ENCODE results near the gene QSOX2.
"Not testable (repeated sequence)": the region's sequence is repeated elsewhere in the genome, so short reads cannot be mapped to it uniquely, and the experiment has no call there.

Gene QSOX2

GRCh38 chr9:136281421-136282271 lies 36.0 kb upstream of the QSOX2 start:
- DNase-seq, result no peak

- no peak for DNase-seq
Measured at GRCh38 chr9:136280535-136281315, 35.1 kb upstream of the QSOX2 start.

GRCh38 chr9:136279471-136279870 lies 33.9 kb upstream of the QSOX2 start:
- no peak for DNase-seq

GRCh38 chr9:136278894-136279293 lies 33.3 kb upstream of the QSOX2 start:
- DNase-seq, result no peak

GRCh38 chr9:136278221-136278620 lies 32.6 kb upstream of the QSOX2 start:
- DNase-seq, result no peak

GRCh38 chr9:136277746-136278145 lies 32.1 kb upstream of the QSOX2 start:
- DNase-seq, result no peak

GRCh38 chr9:136276716-136277115 lies 31.1 kb upstream of the QSOX2 start:
- DNase-seq, result no peak

GRCh38 chr9:136275655-136276429 lies 30.2 kb upstream of the QSOX2 start:
- no peak for DNase-seq

GRCh38 chr9:136274786-136275654 lies 29.4 kb upstream of the QSOX2 start:
- no peak for DNase-seq

GRCh38 chr9:136273921-136274785 lies 28.5 kb upstream of the QSOX2 start:
- DNase-seq, result no peak

GRCh38 chr9:136273244-136273865 lies 27.7 kb upstream of the QSOX2 start:
- no peak for DNase-seq

GRCh38 chr9:136270173-136270705 lies 24.6 kb upstream of the QSOX2 start:
- no peak for DNase-seq

- DNase-seq, result no peak
Measured at GRCh38 chr9:136268735-136269134, 23.1 kb upstream of the QSOX2 start.

GRCh38 chr9:136268318-136268717 lies 22.7 kb upstream of the QSOX2 start:
- no peak for DNase-seq

- peak; percentile 89 for DNase-seq
Measured at GRCh38 chr9:136267261-136268111, 21.9 kb upstream of the QSOX2 start.

GRCh38 chr9:136266641-136267040 lies 21.0 kb upstream of the QSOX2 start:
- DNase-seq, result not testable (repeated sequence)

- no peak for DNase-seq
Measured at GRCh38 chr9:136265561-136266355, 20.1 kb upstream of the QSOX2 start.

Measured in activated CD4-positive, alpha-beta T cell treated with anti-CD3 and anti-CD28 coated beads for 48 hours (primary cell).